Islet precursor cell (in vitro differentiated cells): ENCODE results near the gene ATP13A5.

Experiments used
- DNase-seq: peaks from one replicate; pipeline ENCODE4 v3.0.0-alpha.2; 2018

The ATP13A5 gene

GRCh38 chr3:193378706-193379105, at the start of gene ATP13A5:
Gene ATP13A5 (minus strand): TSS chr3:193378753. CDS start chr3:193378725, 28 bp downstream.
- DNase-seq: no peak

- DNase-seq: no peak
Observed at GRCh38 chr3:193418576-193419373, 40.2 kb upstream of the ATP13A5 start.

- no peak for DNase-seq
Observed at GRCh38 chr3:193416629-193417028, 38.1 kb upstream of the ATP13A5 start.

GRCh38 chr3:193407688-193408087, 29.1 kb upstream of the ATP13A5 start:
- DNase-seq: no peak

GRCh38 chr3:193407112-193407511, 28.6 kb upstream of the ATP13A5 start:
- no peak for DNase-seq

GRCh38 chr3:193403307-193403706, 24.8 kb upstream of the ATP13A5 start:
- no peak for DNase-seq

- DNase-seq: no peak
Observed at GRCh38 chr3:193400304-193400703, 21.8 kb upstream of the ATP13A5 start.

- no peak for DNase-seq
Observed at GRCh38 chr3:193396451-193397244, 18.1 kb upstream of the ATP13A5 start.

- no peak for DNase-seq
Observed at GRCh38 chr3:193391902-193392301, 13.3 kb upstream of the ATP13A5 start.

- DNase-seq: no peak
Observed at GRCh38 chr3:193389335-193389734, 10.8 kb upstream of the ATP13A5 start.

- DNase-seq: no peak
Observed at GRCh38 chr3:193388361-193388760, 9.8 kb upstream of the ATP13A5 start.

- no peak for DNase-seq
Observed at GRCh38 chr3:193387596-193387995, 9.0 kb upstream of the ATP13A5 start.

GRCh38 chr3:193377591-193377990, 962 bp downstream of the ATP13A5 start:
- no peak for DNase-seq

GRCh38 chr3:193375614-193376013, 2.9 kb downstream of the ATP13A5 start:
- no peak for DNase-seq

- no peak for DNase-seq
Observed at GRCh38 chr3:193372783-193373182, 5.8 kb downstream of the ATP13A5 start.

GRCh38 chr3:193367868-193368267, 10.7 kb downstream of the ATP13A5 start:
- no peak for DNase-seq

GRCh38 chr3:193357291-193357690, 21.3 kb downstream of the ATP13A5 start:
- no peak for DNase-seq

GRCh38 chr3:193354423-193354822, 24.1 kb downstream of the ATP13A5 start:
- no peak for DNase-seq

GRCh38 chr3:193350744-193351143, 27.8 kb downstream of the ATP13A5 start:
- no peak for DNase-seq

- DNase-seq: no peak
Observed at GRCh38 chr3:193348686-193349085, 29.9 kb downstream of the ATP13A5 start.

GRCh38 chr3:193347521-193348501, 30.7 kb downstream of the ATP13A5 start:
- DNase-seq: no peak

- DNase-seq: no peak
Observed at GRCh38 chr3:193346259-193346658, 32.3 kb downstream of the ATP13A5 start.

- DNase-seq: no peak
Observed at GRCh38 chr3:193345431-193345830, 33.1 kb downstream of the ATP13A5 start.
